Naive thymus-derived CD8-positive, alpha-beta T cell (primary cell): ENCODE data around the gene ASB15. TPM values are rescaled to one million over a fixed set of nuclear protein-coding genes. Genes with fewer than 3 reads are reported as not detected.

Experiments
- ATAC-seq, 2 donors: fragments of 150-1000 bp; cut with Tn5 transposase in 1 of 2; sonication (Bioruptor Pico), chemical (Tn5 transposase) in 1 of 2; 1 replicate in 1 of 2; 2 replicates in 1 of 2; pipeline ENCODE4 v1.10.0; 2021; ENCODE audit warnings: mild to moderate bottlenecking in 2 of 2, moderate library complexity in 2 of 2
- POLR2A ChIA-PET: fragments of 350-600 bp; sonication (Branson Sonifier 250); formaldehyde crosslinking; loops from one replicate; lab custom pipeline; 2021; ENCODE audit warnings: antibody characterized with exemption; lab: Charles Lee
- DNase-seq, 10 donors: peaks; one replicate each; pipeline versions ENCODE4 v3.0.0 to v3.0.0-alpha.2; 2020 to 2022
- H3K27ac Mint-ChIP-seq, 10 donors: one replicate each; pipeline ENCODE4 v1.8.0; 2020 to 2022; ENCODE audit warnings: mild to moderate bottlenecking in 10 of 10, mixed read lengths in 10 of 10, moderate library complexity in 4 of 10, inconsistent platforms in 1 of 10
- H3K27me3 Mint-ChIP-seq, 5 donors: one replicate each; pipeline ENCODE4 v1.8.0; 2021 to 2022; ENCODE audit warnings: mixed read lengths in 5 of 5
- H3K36me3 Mint-ChIP-seq, 3 donors: one replicate each; pipeline ENCODE4 v1.8.0; 2020 to 2022; ENCODE audit warnings: mixed read lengths in 3 of 3, mild to moderate bottlenecking in 2 of 3, inconsistent platforms in 1 of 3
- H3K4me1 Mint-ChIP-seq, 4 donors: one replicate each; pipeline ENCODE4 v1.8.0; 2021 to 2022; ENCODE audit warnings: mixed read lengths in 4 of 4
- H3K4me3 Mint-ChIP-seq, 10 donors: one replicate each; pipeline ENCODE4 v1.8.0; 2020 to 2022; ENCODE audit warnings: mild to moderate bottlenecking in 10 of 10, mixed read lengths in 10 of 10, moderate library complexity in 6 of 10, inconsistent platforms in 1 of 10
- H3K9me3 Mint-ChIP-seq, 9 donors: one replicate each; pipeline ENCODE4 v1.8.0; 2020 to 2022; ENCODE audit warnings: mixed read lengths in 9 of 9, mild to moderate bottlenecking in 3 of 9, inconsistent platforms in 1 of 9, moderate library complexity in 1 of 9
- polyA plus RNA-seq, 3 donors: library from polyadenylated mRNA; unstranded; fragments of 300-500 nt; fragmentation: Illumina TruSeq; gene quantifications; one replicate each; pipeline ENCODE4 v1.2.3, GENCODE V29; 2021
- total RNA-seq, 8 experiments: library from RNA in 2 of 8; stranded (reverse) in 2 of 8; gene quantifications; one replicate each; pipeline ENCODE4 v1.2.3 and lab custom pipeline; 2021 to 2026

ASB15 gene
- total and polyA plus RNA-seq, 5 experiments from 2014 or later, result 0.09 to 0.11 TPM; not detected in 3

DNA sequence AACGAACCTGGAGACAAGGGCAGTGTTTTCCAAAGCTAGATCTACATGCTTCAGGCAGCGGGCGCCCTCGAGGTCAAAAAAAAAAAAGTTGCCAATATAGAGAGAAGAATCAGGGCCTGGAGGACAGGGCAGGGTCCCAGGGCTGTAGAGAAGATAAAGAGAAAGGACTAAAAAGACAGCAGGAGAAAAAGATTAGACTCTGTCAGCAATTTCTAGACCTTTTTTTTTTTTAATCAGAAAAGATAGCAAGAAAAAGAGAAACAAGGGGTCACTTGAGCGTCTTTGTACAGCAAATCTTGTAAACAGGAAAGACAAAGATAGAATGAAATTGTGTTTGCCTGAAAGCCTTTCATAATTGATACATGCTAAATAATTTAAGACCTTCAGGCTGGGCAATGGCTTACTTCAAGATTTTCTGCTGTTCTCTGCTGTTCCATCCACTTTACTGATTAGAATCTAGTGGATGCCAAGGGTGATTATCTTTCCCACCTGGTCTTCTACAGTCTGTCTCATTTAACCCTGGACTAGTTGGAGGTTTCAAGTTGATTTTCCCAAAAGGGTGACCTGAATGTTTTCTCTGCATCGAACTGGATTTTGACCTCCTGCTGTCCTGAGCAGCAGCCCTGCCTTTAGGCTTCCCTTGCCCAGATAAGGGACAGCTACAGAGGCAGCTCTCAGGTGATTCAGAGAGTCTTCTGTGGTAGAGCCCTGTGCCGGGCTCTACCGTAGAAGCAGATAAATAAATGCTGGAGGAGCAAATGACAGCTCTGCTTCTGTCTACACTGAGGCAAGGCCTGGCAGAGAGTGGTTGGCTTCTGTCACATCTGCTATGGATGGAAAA, 59.1 kb downstream of the ASB15 start:
- H3K36me3 Mint-ChIP-seq, result peaks cover 0 to 5% (median 0%) of the 10 kb centered on the region in 3 donors
- POLR2A ChIA-PET, result no interaction called here
- peaks cover 15 to 65% (median 33%) of the 10 kb centered on the region in 5 donors for H3K27me3 Mint-ChIP-seq
- no peak for ATAC-seq
- peaks cover 0 to 2% (median 0%) of the 10 kb centered on the region in 9 donors for H3K9me3 Mint-ChIP-seq
- H3K4me1 Mint-ChIP-seq, result peaks cover 0 to 1% (median 0%) of the 10 kb centered on the region in 4 donors
- DNase-seq, result no peak
- no peak overlapping the region for H3K27ac Mint-ChIP-seq
- no peak overlapping the region for H3K4me3 Mint-ChIP-seq

DNA sequence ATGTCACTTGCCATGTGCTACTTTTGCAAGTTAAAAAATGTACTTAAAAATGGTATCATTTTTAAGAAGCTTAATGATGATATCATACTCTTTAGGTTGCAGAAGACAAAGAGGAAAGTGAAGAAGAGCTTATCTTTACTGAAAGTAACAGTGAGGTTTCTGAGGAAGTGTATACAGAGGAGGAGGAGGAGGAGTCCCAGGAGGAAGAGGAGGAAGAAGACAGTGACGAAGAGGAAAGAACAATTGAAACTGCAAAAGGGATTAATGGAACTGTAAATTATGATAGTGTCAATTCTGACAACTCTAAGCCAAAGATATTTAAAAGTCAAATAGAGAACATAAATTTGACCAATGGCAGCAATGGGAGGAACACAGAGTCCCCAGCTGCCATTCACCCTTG, 60.1 kb downstream of the ASB15 start:
- Mint-ChIP-seq H3K4me1 (peaks cover 0 to 1% (median 0%) of the 10 kb centered on the region in 4 donors), H3K27ac (no peak overlapping the region), H3K9me3 (peaks cover 0 to 2% (median 0%) of the 10 kb centered on the region in 9 donors), H3K27me3 (peaks cover 15 to 65% (median 33%) of the 10 kb centered on the region in 5 donors), H3K36me3 (peaks cover 0 to 5% (median 0%) of the 10 kb centered on the region in 3 donors), H3K4me3 (no peak overlapping the region)
- POLR2A ChIA-PET, result no interaction called here
- no peak for ATAC-seq
- DNase-seq, result no peak

DNA sequence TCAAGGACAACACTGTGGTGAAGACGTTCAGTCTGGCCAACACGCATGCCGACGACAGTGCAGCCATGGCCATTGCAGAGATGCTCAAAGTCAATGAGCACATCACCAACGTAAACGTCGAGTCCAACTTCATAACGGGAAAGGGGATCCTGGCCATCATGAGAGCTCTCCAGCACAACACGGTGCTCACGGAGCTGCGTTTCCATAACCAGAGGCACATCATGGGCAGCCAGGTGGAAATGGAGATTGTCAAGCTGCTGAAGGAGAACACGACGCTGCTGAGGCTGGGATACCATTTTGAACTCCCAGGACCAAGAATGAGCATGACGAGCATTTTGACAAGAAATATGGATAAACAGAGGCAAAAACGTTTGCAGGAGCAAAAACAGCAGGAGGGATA, 60.7 kb downstream of the ASB15 start:
- POLR2A ChIA-PET, result no interaction called here
- peaks cover 0 to 2% (median 0%) of the 10 kb centered on the region in 9 donors for H3K9me3 Mint-ChIP-seq
- no peak overlapping the region for H3K27ac Mint-ChIP-seq

DNA sequence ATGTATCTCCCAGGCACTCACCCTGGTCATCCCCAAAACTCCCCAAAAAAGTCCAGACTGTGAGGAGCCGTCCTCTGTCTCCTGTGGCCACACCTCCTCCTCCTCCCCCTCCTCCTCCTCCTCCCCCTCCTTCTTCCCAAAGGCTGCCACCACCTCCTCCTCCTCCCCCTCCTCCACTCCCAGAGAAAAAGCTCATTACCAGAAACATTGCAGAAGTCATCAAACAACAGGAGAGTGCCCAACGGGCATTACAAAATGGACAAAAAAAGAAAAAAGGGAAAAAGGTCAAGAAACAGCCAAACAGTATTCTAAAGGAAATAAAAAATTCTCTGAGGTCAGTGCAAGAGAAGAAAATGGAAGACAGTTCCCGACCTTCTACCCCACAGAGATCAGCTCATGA, 61.1 kb downstream of the ASB15 start:
- H3K4me1 Mint-ChIP-seq, result peaks cover 0 to 1% (median 0%) of the 10 kb centered on the region in 4 donors
- H3K4me3 Mint-ChIP-seq, result no peak overlapping the region
- POLR2A ChIA-PET, result no interaction called here

More for the DNA sequence above, 60.7 kb downstream of the ASB15 start:
- Mint-ChIP-seq H3K27me3 (peaks cover 15 to 65% (median 33%) of the 10 kb centered on the region in 5 donors), H3K4me1 (peaks cover 0 to 1% (median 0%) of the 10 kb centered on the region in 4 donors), H3K36me3 (peaks cover 0 to 5% (median 0%) of the 10 kb centered on the region in 3 donors), H3K4me3 (no peak overlapping the region)
- DNase-seq, result no peak
- no peak for ATAC-seq

DNA sequence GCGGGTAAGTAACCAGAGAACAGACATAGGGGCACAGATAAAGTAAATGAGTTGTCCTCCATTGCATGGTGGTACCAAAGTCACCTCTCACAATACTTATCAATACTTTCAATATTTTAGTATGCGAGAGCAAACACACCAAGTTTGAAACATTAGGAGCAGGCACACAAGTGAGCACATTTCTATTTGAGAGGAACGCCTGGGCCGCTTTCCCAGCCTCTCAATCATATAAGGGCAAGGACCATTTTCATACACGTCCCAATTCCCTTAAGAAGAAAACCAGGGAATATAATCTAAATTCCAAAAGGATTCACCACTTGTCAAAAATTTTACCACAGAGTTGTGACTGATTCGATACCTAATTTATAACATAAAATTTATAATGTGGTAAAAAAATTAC, 61.6 kb downstream of the ASB15 start:
- Mint-ChIP-seq H3K4me1 (peaks cover 0 to 1% (median 0%) of the 10 kb centered on the region in 4 donors), H3K9me3 (no peaks in the 10 kb centered on the region), H3K36me3 (peaks cover 0 to 5% (median 0%) of the 10 kb centered on the region in 3 donors), H3K4me3 (no peak overlapping the region), H3K27me3 (peaks cover 15 to 63% (median 33%) of the 10 kb centered on the region in 5 donors), H3K27ac (no peak overlapping the region)
- no peak for DNase-seq
- POLR2A ChIA-PET, result no interaction called here
- no peak for ATAC-seq

More for the DNA sequence above, 61.1 kb downstream of the ASB15 start:
- peaks cover 15 to 65% (median 33%) of the 10 kb centered on the region in 5 donors for H3K27me3 Mint-ChIP-seq
- peaks cover 0 to 2% (median 0%) of the 10 kb centered on the region in 9 donors for H3K9me3 Mint-ChIP-seq
- ATAC-seq, result no peak
- H3K27ac Mint-ChIP-seq, result no peak overlapping the region
- peaks cover 0 to 5% (median 0%) of the 10 kb centered on the region in 3 donors for H3K36me3 Mint-ChIP-seq
- no peak for DNase-seq

DNA sequence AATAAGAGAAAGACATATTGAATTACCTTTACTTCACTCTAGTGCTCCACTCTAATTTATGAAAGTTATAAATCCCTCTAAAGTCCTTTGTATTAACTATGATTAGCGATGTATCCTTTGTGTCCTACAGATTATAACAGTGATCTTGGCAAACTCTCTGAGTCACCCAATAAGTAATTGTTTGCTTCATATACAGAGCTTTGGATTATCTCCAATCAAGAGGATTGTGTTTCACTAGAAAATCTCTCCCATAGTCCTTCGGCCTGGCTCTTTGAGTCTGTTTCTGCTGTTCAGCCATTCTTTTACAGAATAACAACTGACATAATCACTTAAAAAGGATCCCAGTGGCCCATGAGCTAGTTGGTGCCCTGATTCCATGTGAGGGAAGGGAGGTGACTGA, 63.5 kb downstream of the ASB15 start:
- H3K4me1 Mint-ChIP-seq, result peaks cover 0 to 1% (median 0%) of the 10 kb centered on the region in 4 donors
- peaks cover 10 to 44% (median 26%) of the 10 kb centered on the region in 5 donors for H3K27me3 Mint-ChIP-seq
- no peak overlapping the region for H3K27ac Mint-ChIP-seq
- peaks cover 0 to 5% (median 0%) of the 10 kb centered on the region in 3 donors for H3K36me3 Mint-ChIP-seq
- H3K4me3 Mint-ChIP-seq, result no peak overlapping the region
- DNase-seq (no peak), ATAC-seq (no peak)
- H3K9me3 Mint-ChIP-seq, result no peaks in the 10 kb centered on the region
- POLR2A ChIA-PET, result no interaction called here

DNA sequence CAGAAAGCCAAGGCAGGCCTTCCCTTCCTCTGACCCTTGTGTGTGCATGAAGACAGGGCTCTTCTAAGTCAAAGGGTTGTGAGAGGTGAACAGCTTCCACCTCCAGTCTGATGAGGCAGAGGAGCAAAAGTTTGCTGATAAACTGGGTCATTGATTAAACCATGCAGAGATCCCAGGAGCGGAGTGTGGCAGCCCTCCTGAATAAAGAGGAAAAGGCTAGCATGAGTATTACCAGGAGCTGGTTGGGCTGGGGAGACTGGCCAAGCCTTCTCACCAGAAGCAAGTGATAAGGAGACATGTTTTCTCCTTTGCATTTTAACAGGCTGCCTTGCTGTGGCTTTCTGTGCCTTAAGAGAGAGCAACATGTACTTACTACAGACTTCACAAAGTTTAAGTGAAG, 64.3 kb downstream of the ASB15 start:
- DNase-seq, result no peak
- H3K36me3 Mint-ChIP-seq, result peaks cover 0 to 5% (median 0%) of the 10 kb centered on the region in 3 donors
- H3K9me3 Mint-ChIP-seq, result no peaks in the 10 kb centered on the region
- POLR2A ChIA-PET, result no interaction called here
- ATAC-seq, result no peak
- no peak overlapping the region for H3K27ac Mint-ChIP-seq
- no peak overlapping the region for H3K4me3 Mint-ChIP-seq
- peaks cover 0 to 1% (median 0%) of the 10 kb centered on the region in 4 donors for H3K4me1 Mint-ChIP-seq
- peaks cover 10 to 36% (median 22%) of the 10 kb centered on the region in 5 donors for H3K27me3 Mint-ChIP-seq

DNA sequence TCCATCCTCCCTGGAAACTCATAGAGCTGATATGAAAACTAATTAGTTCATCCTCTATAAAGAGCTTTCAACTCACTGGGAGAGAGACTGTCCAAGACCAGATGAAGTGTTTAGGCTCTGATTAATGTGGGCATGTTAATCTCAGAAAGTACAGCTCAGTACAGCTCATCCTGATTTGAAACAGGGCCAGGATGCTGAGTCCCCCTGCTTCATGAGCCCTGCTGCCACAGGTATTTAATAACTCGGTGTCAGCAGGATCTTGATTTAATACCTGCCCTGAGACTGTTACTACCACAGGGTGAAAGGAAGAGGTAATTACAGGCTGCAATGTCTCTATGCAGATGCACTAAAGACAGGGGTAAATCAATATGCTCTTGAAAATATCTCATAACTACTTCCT, 64.9 kb downstream of the ASB15 start:
- no peak overlapping the region for H3K4me3 Mint-ChIP-seq
- no peaks in the 10 kb centered on the region for H3K9me3 Mint-ChIP-seq
- H3K27ac Mint-ChIP-seq, result no peak overlapping the region
- POLR2A ChIA-PET, result no interaction called here
- H3K4me1 Mint-ChIP-seq, result peaks cover 0 to 1% (median 0%) of the 10 kb centered on the region in 4 donors
- H3K36me3 Mint-ChIP-seq, result peaks cover 0 to 5% (median 0%) of the 10 kb centered on the region in 3 donors
- DNase-seq (no peak), ATAC-seq (no peak)
- H3K27me3 Mint-ChIP-seq, result peaks cover 8 to 30% (median 20%) of the 10 kb centered on the region in 5 donors

DNA sequence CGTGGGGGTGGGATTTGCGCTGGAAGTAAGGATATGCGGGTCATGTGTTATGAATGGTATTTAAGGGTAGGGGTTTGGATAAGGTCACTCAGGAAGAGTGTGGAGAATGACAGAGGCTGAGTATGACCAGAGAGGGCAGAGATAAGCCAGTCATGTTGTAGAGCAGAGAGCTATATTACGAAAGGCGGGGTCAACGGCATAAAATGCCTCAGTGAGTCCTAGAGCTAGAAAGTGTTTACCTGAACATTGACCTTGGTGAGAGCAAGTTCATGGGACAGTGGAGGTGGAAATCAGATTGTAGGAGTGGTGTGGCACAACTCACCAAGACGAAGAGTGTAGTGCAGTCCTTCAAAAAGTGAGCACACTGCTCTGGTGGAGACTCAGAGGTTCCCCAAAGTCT, 67.9 kb downstream of the ASB15 start:
- H3K4me1 Mint-ChIP-seq, result no peaks in the 10 kb centered on the region
- DNase-seq (no peak), ATAC-seq (no peak)
- POLR2A ChIA-PET, result no interaction called here
- peaks cover 0 to 7% (median 1%) of the 10 kb centered on the region in 5 donors for H3K27me3 Mint-ChIP-seq
- peak overlapping the region in 1 of 10 donors; percentile 37 for H3K27ac Mint-ChIP-seq
- H3K36me3 Mint-ChIP-seq, result no peaks in the 10 kb centered on the region
- no peaks in the 10 kb centered on the region for H3K9me3 Mint-ChIP-seq
- H3K4me3 Mint-ChIP-seq, result no peak overlapping the region

DNA sequence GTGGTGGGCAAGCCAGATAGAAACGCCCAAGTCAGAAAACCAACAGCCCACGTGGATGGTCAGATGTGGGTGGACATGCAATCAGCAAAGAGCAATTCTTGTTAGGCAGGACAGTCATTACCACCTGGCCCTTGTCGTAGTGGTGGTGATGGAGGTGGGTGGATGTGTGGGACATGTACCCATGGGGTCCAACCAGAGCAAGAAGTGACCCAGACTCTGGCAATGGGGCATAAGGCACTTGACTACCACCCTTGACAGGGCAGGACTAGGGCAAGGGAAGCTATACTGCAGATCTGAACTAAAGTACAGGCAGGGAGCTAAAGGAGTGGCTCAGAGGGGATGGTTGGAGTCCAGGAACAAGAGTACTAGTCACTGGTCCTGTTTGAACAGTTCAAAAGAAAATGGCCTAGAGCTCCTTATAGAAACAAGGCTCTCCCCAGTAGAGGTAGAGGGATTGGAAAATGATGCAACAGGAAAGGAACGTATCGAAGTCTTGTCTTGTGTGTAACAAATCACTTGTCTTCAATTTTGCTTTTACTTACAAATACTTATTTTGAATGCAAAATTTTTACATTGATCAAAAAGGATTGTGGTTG, 71.6 kb downstream of the ASB15 start:
- no peaks in the 10 kb centered on the region for H3K9me3 Mint-ChIP-seq
- POLR2A ChIA-PET, result no interaction called here
- ATAC-seq, result no peak
- no peak overlapping the region for H3K4me3 Mint-ChIP-seq
- H3K4me1 Mint-ChIP-seq, result no peaks in the 10 kb centered on the region
- peak overlapping the region in 1 of 10 donors; percentile 27 for H3K27ac Mint-ChIP-seq
- H3K27me3 Mint-ChIP-seq, result no peaks in the 10 kb centered on the region
- DNase-seq, result no peak
- no peaks in the 10 kb centered on the region for H3K36me3 Mint-ChIP-seq

DNA sequence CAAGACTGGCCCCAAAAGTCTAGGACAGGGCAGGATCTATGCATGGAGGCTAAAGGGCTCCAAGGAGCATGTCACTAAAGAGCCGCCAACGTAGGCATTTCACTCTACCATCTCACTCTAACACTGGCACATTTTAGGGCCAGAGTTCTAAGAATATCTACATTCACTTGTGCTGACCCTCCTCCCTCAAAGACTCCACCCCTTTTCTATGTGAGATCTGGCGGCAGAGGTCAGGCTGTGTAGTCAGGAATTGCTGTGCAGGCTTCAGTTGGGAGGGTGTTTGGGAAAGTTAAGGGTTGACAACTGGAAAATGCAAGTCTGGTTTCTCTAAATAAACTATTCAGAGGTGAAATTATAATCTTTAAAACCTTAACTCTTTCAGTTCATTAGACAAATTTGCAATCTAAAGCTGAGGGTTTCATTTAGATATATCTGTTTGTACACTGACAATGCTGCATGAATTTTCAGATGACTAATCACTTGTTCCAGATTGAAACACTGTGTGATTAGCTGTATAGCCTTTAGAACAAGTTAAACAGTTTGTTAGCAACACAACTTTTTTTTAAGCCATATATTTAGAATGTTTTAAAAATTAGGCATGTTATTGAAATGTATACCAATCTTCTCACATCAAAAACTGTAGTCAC, 72.3 kb downstream of the ASB15 start:
- no peak for DNase-seq
- Mint-ChIP-seq H3K9me3 (no peaks in the 10 kb centered on the region), H3K27me3 (no peaks in the 10 kb centered on the region), H3K36me3 (peaks cover 0 to 3% (median 0%) of the 10 kb centered on the region in 3 donors), H3K4me1 (no peaks in the 10 kb centered on the region), H3K27ac (peak overlapping the region in 1 of 10 donors; percentile 48), H3K4me3 (no peak overlapping the region)
- POLR2A ChIA-PET, result no interaction called here
- no peak for ATAC-seq

DNA sequence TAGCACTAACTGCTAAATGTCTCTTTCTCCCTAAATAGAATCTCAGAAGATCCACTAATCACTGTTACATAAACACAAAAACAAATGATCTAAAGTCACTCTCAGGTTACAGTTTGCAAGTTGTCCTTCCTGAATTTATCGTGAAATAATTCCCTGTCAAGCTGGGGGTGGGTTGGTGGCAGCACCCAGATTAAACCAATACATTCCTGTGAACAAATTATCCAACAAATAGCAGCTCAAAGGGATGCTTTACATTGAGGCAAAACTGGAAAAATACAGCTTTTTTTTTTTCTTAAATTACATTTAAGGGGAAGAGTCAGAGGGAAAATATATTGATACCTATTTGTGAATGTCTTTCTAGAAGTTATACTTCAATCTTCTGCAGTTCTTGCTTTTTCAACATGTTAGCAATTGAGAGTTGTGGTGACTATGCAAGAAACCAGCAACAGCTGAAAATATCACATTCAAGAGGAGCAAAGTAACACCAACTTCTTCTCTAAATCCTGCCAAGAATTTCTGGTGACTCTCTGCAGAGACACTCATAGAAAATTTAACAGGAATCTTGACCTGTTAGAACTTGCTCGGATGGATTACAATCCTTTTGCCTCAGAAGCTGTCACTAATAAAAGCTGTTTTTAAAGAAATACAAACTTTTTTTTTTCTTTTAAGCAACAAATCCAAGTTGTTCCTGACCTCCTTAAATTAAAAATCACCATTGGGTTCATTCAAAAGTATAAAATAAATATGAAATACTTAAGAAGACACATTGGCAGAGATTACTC, 73.0 kb downstream of the ASB15 start:
- H3K9me3 Mint-ChIP-seq, result no peaks in the 10 kb centered on the region
- ATAC-seq, result no peak
- DNase-seq, result no peak
- H3K36me3 Mint-ChIP-seq, result peaks cover 0 to 7% (median 0%) of the 10 kb centered on the region in 3 donors
- H3K4me1 Mint-ChIP-seq, result no peaks in the 10 kb centered on the region
- H3K27ac Mint-ChIP-seq, result no peak overlapping the region
- POLR2A ChIA-PET, result no interaction called here
- H3K27me3 Mint-ChIP-seq, result no peaks in the 10 kb centered on the region
- no peak overlapping the region for H3K4me3 Mint-ChIP-seq
